Pancreas (tissue), 10 donors: Measurements from ENCODE around the gene DENND5B. TPM values are rescaled to one million over a fixed set of nuclear protein-coding genes. Genes with fewer than 3 reads are reported as not detected.
"Not testable (repeated sequence)": the region's sequence is repeated elsewhere in the genome, so short reads cannot be mapped to it uniquely, and the experiment has no call there.

Experiments used
- ATAC-seq, 4 donors: fragments of 200-7000 bp; cut with Tn5 transposase; one replicate each; pipeline versions ENCODE4 v1.8.0 to v1.9.1; 2020; ENCODE audit warnings: mild to moderate bottlenecking in 4 of 4, moderate library complexity in 4 of 4
- DNase-seq, 6 donors: peaks; one replicate each; pipeline ENCODE4 v3.0.0-alpha.2; 2020
- FAIRE-seq: peaks from 2 replicates; lab custom pipeline; 2012; peaks lifted over from hg19 to GRCh38; lab: Jason Lieb, UNC
- H3K27ac ChIP-seq, 4 donors: fragments of 200-600 bp; sonication (generic); 1 replicate in 3 of 4; 2 replicates in 1 of 4; pipeline versions ENCODE4 v1.5.0 to v1.8.0; 2020
- H3K27me3 ChIP-seq, 4 donors: fragments of 200-600 bp; one replicate each; pipeline ENCODE4 v1.8.0; 2021
- H3K36me3 ChIP-seq, 3 donors: fragments of 200-600 bp; sonication (generic) in 1 of 3; one replicate each; pipeline versions ENCODE4 v1.5.0 to v1.8.0; 2020 to 2021
- H3K4me1 ChIP-seq, 3 donors: fragments of 200-600 bp; one replicate each; pipeline ENCODE4 v1.8.0; 2021
- H3K4me3 ChIP-seq, 4 donors: fragments of 200-600 bp; sonication (generic) in 2 of 4; one replicate each; pipeline versions ENCODE4 v1.5.0 to v1.8.0; 2020 to 2021
- H3K9me3 ChIP-seq, 4 donors: fragments of 200-600 bp; one replicate each; pipeline ENCODE4 v1.8.0; 2021
- WGBS, 2 donors: extraction: QIAGEN DNeasy Blood & Tissue Kit; methylation state at CpG; one replicate each; pipeline ENCODE4 v1.1.7; 2013; 5-methylcytosine and 5-hydroxymethylcytosine counted together
- intact Hi-C, 3 donors: fragments of 100-400 bp; cut with DNase I; formaldehyde crosslinking; loops; one replicate each; pipeline versions ENCODE4 v1.11.1 to v1.14.2; 2022
- polyA plus RNA-seq, 2 donors: library from polyadenylated mRNA; stranded (reverse); fragments of 200-250 nt; gene quantifications; one replicate each; pipeline ENCODE4 v1.2.3, GENCODE V29; 2013
- total RNA-seq, 6 donors: library from RNA; stranded (reverse); fragmentation: NEBNext Ultra II Directional in 4 of 6; extraction: Animal tissue kit (Norgen Biotek cat#: 25700) in 4 of 6; gene quantifications; one replicate each; pipeline versions ENCODE4 v1.2.1 to v1.2.4, GENCODE V29; 2021 to 2023
- TF ChIP-seq, protein P1 (sequence below), 4 donors: fragments of 200-600 bp; sonication (generic) in 3 of 4; IDR thresholded peaks; one replicate each; pipeline versions ENCODE4 v1.5.0 to v1.8.0; 2021; ENCODE audit warnings: antibody characterized with exemption in 4 of 4
- donor health status: healthy with polysubstance abuse.
- donor health status: DM: no; HTN: no; CAD: no; lungs with moderate emphysema.
- donor health status: DM: no; HTN: no; CAD: no.
- donor health status: control.
- donor health status: control.
- donor health status: Bipolar disorder and iron deficiency.
- donor health status: DM: yes; HTN: yes; CAD: no.
- donor health status: DM: no; HTN: no; CAD: no.
- donor health status: DM: no; HTN: no; CAD: no.
- donor health status: DM: yes; HTN: yes; CAD: no.

The DENND5B gene
- total and polyA plus RNA-seq, 8 donors, result 2.4 to 11.3 (median 6.9) TPM

DNA sequence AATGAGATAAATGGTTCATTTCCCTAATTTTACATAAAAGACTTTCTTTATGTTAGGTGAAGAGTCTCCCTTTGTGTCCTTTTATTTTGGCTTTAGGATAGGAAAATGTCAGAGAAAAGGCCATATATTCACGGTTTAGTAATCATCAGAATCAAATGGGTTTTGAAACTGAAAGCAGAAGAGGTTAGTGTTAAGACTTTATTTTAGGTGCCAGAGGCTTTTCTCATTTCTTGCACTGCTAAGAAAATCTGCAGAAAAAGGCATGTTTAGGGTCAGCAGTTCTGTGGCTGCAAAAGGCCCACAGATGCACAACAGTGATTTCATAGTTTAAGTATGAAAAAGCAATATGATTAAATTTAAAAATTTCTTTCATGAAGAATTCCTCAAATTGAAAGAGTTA lies 184.6 kb downstream of the DENND5B start:
- ATAC-seq (no peak), FAIRE-seq (no peak), DNase-seq (no peak)
- TF ChIP-seq, protein P1, sequence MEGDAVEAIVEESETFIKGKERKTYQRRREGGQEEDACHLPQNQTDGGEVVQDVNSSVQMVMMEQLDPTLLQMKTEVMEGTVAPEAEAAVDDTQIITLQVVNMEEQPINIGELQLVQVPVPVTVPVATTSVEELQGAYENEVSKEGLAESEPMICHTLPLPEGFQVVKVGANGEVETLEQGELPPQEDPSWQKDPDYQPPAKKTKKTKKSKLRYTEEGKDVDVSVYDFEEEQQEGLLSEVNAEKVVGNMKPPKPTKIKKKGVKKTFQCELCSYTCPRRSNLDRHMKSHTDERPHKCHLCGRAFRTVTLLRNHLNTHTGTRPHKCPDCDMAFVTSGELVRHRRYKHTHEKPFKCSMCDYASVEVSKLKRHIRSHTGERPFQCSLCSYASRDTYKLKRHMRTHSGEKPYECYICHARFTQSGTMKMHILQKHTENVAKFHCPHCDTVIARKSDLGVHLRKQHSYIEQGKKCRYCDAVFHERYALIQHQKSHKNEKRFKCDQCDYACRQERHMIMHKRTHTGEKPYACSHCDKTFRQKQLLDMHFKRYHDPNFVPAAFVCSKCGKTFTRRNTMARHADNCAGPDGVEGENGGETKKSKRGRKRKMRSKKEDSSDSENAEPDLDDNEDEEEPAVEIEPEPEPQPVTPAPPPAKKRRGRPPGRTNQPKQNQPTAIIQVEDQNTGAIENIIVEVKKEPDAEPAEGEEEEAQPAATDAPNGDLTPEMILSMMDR (IDR thresholded peaks at IDR 0.05), result no peak
- Histone ChIP-seq H3K4me1 (no peaks in the 10 kb centered on the region), H3K9me3 (no peaks in the 10 kb centered on the region), H3K27me3 (no peaks in the 10 kb centered on the region), H3K36me3 (no peaks in the 10 kb centered on the region), H3K4me3 (no peak overlapping the region), H3K27ac (no peak overlapping the region)
- WGBS, 2 donors, result 80 to 88% methylated on average over 1 of the region's 1 CpG
- intact Hi-C loops, result no loop called here

DNA sequence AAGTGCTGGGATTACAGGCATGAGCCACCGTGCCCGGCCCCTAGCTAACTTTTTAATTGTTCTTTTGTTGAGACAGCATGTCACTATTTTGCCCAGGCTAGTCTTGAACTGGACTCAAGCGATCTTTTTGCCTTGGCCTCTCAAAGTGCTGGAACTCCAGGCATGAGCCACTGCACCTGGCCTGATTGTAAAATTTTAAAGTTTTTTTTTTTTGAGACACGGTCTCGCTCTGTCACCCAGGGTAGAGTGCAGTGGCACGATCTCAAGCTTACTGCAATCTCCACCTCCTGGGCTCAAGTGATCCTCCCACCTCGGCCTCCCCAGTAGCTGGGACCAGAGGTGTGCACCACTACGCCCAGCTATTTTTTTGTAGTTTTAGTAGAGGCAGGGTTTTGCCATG lies 185.9 kb downstream of the DENND5B start:
- no peaks in the 10 kb centered on the region for H3K36me3 ChIP-seq

DNA sequence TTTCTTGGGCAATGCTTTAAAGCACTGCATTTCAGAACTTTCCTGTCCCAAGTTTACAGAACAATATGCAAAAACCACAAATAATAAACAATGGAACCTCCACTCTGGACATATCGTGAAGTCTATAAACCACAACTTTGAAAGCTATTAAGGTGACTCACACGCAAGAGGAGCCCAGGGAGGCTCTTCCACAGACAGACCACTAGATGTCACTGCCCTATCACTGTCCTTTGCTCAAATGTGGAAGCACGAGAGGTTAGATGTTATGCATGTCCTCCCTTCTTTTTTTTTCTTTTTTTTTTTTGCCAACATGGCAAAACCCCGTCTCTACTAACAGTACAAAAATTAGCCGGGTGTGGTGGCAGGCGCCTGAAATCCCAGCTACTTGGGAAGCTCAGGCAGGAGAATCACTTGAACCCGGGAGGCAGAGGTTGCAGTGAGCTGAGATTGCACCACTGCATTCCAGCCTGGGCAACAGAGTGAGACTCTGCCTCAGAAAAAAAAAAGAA lies 187.8 kb downstream of the DENND5B start:
- H3K4me1 ChIP-seq, H3K27me3 ChIP-seq, H3K4me3 ChIP-seq, H3K27ac ChIP-seq, H3K9me3 ChIP-seq, H3K36me3 ChIP-seq: not testable (repeated sequence)
- FAIRE-seq, result peak; percentile 73
- TF ChIP-seq, protein P1 (IDR thresholded peaks at IDR 0.05), result peak; percentile 73 to 93 (median 89)
- intact Hi-C loops, result loop anchor here in 2 of 3 donors (5.0 kb wide), 1 partner anchor 234 kb away; no protein-coding TSS in a partner anchor
- peak; percentile 97 to 100 (median 100) for ATAC-seq
- peak in 4 of 6 donors; percentile 46 to 74 (median 52) for DNase-seq
- WGBS, 2 donors, result 12 to 14% methylated on average over 7 of the region's 7 CpGs

More for the DNA sequence above, 185.9 kb downstream of the DENND5B start:
- 91 to 92% methylated on average over 8 of the region's 8 CpGs for WGBS, 2 donors
- H3K27ac ChIP-seq, result no peak overlapping the region
- H3K4me1 ChIP-seq, result no peaks in the 10 kb centered on the region
- intact Hi-C loops, result no loop called here
- DNase-seq (no peak), FAIRE-seq (no peak), ATAC-seq (no peak)
- H3K4me3 ChIP-seq, result no peak overlapping the region
- TF ChIP-seq, protein P1 (IDR thresholded peaks at IDR 0.05), result no peak
- no peaks in the 10 kb centered on the region for H3K9me3 ChIP-seq
- no peaks in the 10 kb centered on the region for H3K27me3 ChIP-seq

DNA sequence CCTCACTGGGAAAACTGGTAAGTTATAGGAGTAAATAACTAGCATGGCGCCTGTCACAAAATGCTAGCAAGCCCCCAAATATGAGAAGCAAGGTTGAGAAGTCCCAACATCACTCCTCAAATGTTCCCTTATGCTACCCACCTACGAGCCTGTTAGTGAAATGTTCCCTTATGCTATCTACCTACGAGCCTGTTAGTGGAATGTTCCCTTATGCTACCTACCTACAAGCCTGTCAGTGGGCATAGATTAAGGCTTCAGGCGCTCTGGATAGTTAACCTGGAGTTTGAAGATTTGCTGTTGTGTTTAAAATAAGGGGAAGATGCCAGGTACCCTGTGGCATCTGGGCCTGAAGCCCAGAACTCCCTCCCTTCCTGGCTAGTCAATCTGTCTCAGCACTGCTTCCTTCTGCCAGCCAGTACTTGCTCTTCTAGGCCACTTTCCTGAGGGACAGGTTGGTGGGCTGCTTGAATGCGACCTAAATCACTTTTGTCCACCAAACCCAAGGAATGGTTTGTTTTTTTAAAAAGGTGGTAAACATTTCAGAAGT lies 197.9 kb downstream of the DENND5B start:
- no peaks in the 10 kb centered on the region for H3K27me3 ChIP-seq
- H3K4me3 ChIP-seq, result no peak overlapping the region
- DNase-seq, result no peak
- H3K27ac ChIP-seq, result no peak overlapping the region
- ATAC-seq, result no peak
- intact Hi-C loops, result no loop called here
- WGBS, 2 donors, result 84 to 85% methylated on average over 5 of the region's 5 CpGs
- TF ChIP-seq, protein P1 (IDR thresholded peaks at IDR 0.05), result no peak
- no peaks in the 10 kb centered on the region for H3K4me1 ChIP-seq
- H3K36me3 ChIP-seq, result peaks cover 0 to 27% (median 9%) of the 10 kb centered on the region in 3 donors
- FAIRE-seq, result no peak
- no peaks in the 10 kb centered on the region for H3K9me3 ChIP-seq

DNA sequence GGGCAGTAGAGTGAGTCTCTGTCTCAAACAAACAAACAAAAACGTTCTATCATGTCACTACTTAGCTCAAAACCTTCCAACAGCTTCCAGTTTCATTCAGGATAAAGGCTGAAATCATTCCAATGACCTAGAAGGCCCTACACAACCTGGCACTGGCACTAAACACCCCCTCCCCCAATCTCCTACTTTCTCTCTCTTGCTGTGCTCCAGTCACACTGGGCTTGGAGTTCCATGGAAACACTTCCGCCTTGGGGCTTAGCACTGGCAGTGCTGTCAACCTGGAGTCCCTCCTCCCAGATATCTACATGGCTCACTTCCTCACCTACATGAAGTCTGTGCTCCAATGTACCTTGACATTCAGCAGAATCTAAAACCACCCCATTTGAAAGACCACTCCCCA lies 199.9 kb downstream of the DENND5B start:
- H3K4me1 ChIP-seq, result no peaks in the 10 kb centered on the region
- DNase-seq (no peak), FAIRE-seq (no peak), ATAC-seq (no peak)
- 60 to 74% methylated on average over 2 of the region's 2 CpGs for WGBS, 2 donors
- no peaks in the 10 kb centered on the region for H3K27me3 ChIP-seq
- TF ChIP-seq, protein P1 (IDR thresholded peaks at IDR 0.05), result no peak
- intact Hi-C loops, result no loop called here
- H3K36me3 ChIP-seq, result peaks cover 0 to 42% (median 0%) of the 10 kb centered on the region in 3 donors
- H3K27ac ChIP-seq, result no peak overlapping the region
- no peak overlapping the region for H3K4me3 ChIP-seq
- no peaks in the 10 kb centered on the region for H3K9me3 ChIP-seq
